GM19328 (cell line): ENCODE results near the gene GARIN6.
"Not testable (repeated sequence)": the region's sequence is repeated elsewhere in the genome, so short reads cannot be mapped to it uniquely, and the experiment has no call there.

Experiments
- ATAC-seq: cut with Tn5 transposase; IDR thresholded peaks from one replicate; pipeline ENCODE4 v1.9.1; 2021; ENCODE audit warnings: mild to moderate bottlenecking, moderate library complexity; ENCODE audit not compliant: unreplicated experiment

GARIN6 gene

GRCh38 chr12:99647453-99647852 is at the start of gene GARIN6:
GARIN6 (plus strand) TSS chr12:99647753; CDS start chr12:99648175, 422 bp downstream.
- no peak for ATAC-seq

GRCh38 chr12:99598785-99599184 is 48.8 kb upstream of the GARIN6 start:
- ATAC-seq = no peak

GRCh38 chr12:99600388-99600787 is 47.2 kb upstream of the GARIN6 start:
- peak; percentile 90 for ATAC-seq

- ATAC-seq = no peak
Measured at GRCh38 chr12:99609455-99610181, 37.9 kb upstream of the GARIN6 start.

GRCh38 chr12:99611117-99611516 is 36.4 kb upstream of the GARIN6 start:
- ATAC-seq = no peak

- no peak for ATAC-seq
Measured at GRCh38 chr12:99611599-99611998, 36.0 kb upstream of the GARIN6 start.

GRCh38 chr12:99618657-99619056 is 28.9 kb upstream of the GARIN6 start:
- no peak for ATAC-seq

GRCh38 chr12:99619389-99620158 is 28.0 kb upstream of the GARIN6 start:
- ATAC-seq = peak; percentile 93

- ATAC-seq = no peak
Measured at GRCh38 chr12:99620159-99620479, 27.4 kb upstream of the GARIN6 start.

- not testable (repeated sequence) for ATAC-seq
Measured at GRCh38 chr12:99624591-99624990, 23.0 kb upstream of the GARIN6 start.

- no peak for ATAC-seq
Measured at GRCh38 chr12:99627459-99627858, 20.1 kb upstream of the GARIN6 start.

- no peak for ATAC-seq
Measured at GRCh38 chr12:99644629-99645028, 2.9 kb upstream of the GARIN6 start.

- no peak for ATAC-seq
Measured at GRCh38 chr12:99648183-99648582, 630 bp downstream of the GARIN6 start.

- no peak for ATAC-seq
Measured at GRCh38 chr12:99649551-99649950, 2.0 kb downstream of the GARIN6 start.

GRCh38 chr12:99658671-99659349 is 11.3 kb downstream of the GARIN6 start:
- ATAC-seq = no peak

- ATAC-seq = no peak
Measured at GRCh38 chr12:99670635-99671034, 23.1 kb downstream of the GARIN6 start.

GRCh38 chr12:99680276-99680675 is 32.7 kb downstream of the GARIN6 start:
- ATAC-seq = no peak

GRCh38 chr12:99686142-99686541 is 38.6 kb downstream of the GARIN6 start:
- ATAC-seq = no peak

- ATAC-seq = no peak
Measured at GRCh38 chr12:99695050-99695449, 47.5 kb downstream of the GARIN6 start.
